DMS53 treated with DMSO at 0.1 percent for 48 hours (cell line): Measurements from ENCODE around the gene ADAT3.

Experiments used
- DNase-seq: peaks from one replicate; lab custom pipeline; 2025; ENCODE audit not compliant: unreplicated experiment; lab: John Stamatoyannopoulos, UW

ADAT3 gene

GRCh38 chr19:1912760-1913505 lies 7.7 kb downstream of the ADAT3 start:
- no peak for DNase-seq

DNA sequence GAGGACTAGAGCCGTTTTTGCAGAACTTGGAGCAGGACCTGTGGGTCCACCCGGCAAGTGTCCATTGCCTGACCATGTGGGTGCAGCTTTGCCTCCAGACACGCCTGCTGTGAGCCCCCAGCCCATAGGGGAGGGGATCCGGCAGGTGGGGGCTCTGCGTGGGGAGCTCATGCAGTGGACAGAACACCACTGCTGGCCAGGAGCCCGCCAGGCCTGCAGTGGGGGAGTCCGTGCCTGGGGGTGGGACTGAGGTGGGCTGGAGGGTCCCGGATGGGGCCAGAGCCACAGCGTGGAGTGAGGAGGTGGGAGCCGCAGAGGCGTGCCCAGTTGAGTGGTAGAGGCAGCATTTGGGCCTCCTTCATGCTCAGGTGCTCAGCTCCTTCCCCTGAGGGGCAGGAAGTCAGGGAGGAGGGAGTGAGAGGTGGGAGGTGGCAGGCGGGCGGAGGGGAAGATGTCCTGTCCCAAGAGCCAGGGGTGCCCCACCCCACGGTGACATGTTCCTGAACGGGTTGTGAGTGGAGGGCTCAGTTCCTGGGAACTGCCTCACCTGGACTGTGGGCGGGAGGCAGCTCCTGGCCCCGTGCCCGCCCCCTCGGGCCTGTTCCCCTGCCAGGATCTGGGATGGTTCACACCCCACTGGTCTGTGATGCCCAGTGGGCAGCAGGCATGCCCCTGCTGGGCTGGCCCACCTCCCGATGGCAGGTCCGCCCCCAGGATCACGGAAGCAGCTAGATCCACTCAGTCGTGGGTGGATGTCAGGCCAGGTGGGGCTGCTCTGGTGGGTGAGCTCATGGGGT lies 8.8 kb downstream of the ADAT3 start:
- no peak for DNase-seq

- DNase-seq = no peak
These were observed 9.7 kb downstream of the ADAT3 start for GRCh38 chr19:1914826-1915341.

DNA sequence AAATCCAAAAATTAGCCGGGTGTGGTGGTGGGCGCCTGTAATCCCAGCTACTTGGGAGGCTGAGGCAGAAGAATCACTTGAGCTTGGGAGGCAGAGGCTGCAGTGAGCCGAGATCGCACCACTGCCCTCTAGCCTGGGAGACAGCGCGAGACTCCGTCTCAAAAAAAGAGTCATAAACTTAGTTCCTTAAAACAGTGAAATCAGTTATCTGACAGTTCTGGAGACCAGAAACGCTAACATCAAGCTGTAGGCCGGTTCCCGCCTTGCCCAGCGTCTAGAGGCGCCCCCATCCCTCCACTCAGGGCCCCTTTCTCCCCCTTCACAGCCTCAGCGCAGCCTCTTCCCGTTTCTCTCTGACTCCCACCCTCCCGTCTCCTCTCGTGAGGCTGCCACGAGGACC lies 11.9 kb downstream of the ADAT3 start:
- no peak for DNase-seq

- no peak for DNase-seq
These were observed 12.7 kb downstream of the ADAT3 start for GRCh38 chr19:1917926-1918325.

DNA sequence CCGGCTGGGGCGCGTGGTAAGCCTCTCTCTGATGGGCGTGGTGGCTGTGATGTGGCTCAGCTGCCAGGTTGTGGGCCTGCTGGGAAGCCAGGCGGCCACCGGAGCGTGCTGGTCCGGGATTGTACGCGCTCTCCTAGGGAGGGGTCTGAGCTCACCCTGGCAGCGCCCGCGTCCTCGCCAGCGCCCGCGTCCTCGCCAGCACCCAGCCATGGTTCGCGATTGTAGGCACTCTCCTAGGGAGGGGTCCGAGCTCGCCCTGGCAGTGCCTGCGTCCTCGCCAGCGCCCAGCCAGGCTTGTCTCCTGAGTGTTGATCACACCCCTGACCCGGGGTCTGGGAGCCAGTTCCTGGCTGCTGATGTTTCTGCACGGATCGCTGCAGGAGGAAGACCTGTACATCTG lies 13.8 kb downstream of the ADAT3 start:
- DNase-seq = no peak

DNA sequence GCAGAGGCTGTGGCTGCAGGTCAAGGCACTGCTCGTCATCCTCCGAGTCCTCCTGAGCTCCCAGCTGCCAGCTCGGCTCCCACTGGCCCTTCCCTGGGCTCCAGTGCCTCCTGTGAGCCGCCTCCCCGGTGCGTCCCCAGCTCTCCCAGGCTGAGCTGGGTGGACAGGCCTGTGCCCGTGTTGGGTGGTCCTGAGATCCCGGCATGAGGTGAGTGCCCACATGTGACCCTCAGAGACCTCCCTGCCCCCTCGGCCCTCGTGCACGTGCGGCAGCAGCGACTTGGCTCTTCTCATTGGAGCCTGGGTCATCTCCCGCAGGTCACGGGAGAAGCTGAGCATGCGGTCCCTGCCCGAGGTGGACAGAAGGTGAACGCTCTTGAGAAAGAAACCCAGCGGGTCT lies 15.4 kb downstream of the ADAT3 start:
- no peak for DNase-seq

DNA sequence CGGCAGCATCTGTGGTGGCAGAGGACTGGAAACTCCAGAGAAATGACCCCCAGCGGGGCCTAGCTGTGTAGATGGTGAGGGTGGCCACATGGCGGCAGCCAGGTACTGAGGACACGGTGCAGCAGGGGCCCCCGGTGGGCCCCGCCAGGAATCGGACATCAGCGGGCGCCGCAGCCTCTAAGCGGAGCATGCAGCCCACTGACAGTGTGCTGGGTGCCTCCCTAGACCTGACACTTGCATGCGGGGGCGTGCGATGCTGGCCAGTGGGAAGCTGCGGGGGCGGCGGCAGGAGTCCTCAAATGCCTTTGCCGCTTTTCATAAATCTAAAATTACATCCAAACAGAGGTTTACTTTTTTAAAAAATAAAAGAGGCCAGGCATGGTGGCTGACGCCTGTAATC lies 16.1 kb downstream of the ADAT3 start:
- DNase-seq = no peak

DNA sequence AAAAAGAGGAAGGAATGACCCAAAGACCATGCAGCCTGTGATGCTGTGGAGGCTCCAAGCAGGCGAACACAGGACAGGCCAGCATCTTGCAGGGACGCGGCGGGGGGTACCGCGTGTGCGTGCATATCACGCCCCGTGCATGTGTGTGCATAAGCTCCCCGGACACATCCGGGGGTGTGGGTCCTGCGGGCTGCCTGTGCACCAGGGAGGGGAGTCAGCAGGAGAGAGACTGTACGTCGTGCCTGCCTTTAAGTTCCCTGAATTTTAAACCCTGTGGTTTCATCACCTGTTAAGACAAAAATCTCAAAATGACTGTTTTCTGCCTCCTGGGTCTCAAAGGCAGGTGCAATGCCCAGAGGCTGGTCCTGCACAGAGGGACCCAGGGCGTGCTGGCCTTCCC lies 16.6 kb downstream of the ADAT3 start:
- DNase-seq = no peak

- DNase-seq = no peak
These were observed 17.6 kb downstream of the ADAT3 start for GRCh38 chr19:1922803-1923202.

DNA sequence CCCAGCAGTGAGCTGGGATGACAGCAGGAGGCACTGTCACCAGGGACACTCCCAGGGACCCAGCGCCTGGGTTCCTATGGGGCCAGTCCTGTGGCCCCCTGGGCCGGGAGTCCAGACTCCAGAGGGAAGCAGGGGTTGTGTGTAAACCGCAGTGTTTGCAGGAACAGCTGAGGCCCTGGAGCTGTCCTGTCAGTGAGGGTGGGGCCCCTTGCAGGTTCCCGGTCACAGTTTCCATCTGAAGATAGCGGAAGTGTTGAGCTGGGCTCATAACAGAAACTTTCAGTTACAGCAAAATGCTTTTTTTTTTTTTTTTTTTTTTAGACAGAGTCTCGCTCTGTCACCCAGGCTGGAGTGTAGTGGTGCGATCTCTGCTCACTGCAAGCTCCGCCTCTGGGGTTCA lies 18.1 kb downstream of the ADAT3 start:
- no peak for DNase-seq

DNA sequence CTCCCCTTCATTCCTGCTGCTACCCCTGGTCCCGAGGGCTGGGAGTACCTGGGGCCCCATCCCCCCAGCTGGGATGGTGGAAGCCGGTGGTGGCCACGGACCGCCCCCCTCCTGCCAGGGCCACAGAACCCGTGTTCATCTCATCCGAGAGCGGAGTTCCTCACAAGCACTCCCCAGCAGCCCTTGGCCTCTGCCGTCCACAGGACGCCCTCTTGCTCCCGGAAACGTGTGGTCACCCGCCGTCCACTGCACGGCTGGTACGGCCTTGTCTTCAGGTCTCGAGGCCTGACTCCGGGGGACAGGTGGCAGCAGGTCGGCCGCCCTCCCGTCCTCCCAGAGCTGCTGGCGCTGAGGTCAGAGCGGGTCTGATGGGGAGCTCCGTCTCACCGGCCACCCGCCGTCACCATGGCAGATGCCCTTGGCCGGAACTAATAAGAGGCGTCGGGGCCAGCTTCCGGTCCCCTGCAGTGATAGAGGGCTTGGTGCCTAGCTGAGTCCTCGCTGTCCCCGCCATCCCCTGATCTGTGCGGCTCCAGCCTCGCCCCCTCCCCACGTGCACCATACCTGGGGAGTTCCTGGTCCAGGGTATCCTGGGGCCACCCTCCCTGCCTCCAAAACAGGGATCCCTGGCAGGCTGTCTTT lies 19.2 kb downstream of the ADAT3 start:
- no peak for DNase-seq

DNA sequence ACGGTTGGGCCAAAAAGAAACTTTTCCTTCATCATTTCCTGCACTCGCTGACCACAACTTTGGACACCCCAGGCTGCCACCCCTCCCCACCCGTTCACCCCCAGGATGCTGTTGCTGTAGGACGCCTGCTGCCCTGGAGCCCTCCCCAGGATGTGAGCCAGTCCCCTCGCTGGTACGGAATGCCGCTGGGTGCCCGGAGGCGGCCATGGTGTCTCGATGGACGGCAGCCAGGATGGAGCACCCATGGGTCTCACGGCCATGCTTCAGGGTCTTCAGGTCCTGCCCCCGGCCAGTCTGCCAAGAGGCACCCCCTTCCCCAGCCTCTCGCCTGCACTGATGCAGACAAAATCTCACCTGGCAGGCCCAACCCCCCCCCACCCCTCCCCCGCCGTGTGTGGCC lies 20.3 kb downstream of the ADAT3 start:
- no peak for DNase-seq

GRCh38 chr19:1929021-1929742 lies 24.0 kb downstream of the ADAT3 start:
- DNase-seq = peak; percentile 11

GRCh38 chr19:1931445-1931844 lies 26.2 kb downstream of the ADAT3 start:
- DNase-seq = no peak

DNA sequence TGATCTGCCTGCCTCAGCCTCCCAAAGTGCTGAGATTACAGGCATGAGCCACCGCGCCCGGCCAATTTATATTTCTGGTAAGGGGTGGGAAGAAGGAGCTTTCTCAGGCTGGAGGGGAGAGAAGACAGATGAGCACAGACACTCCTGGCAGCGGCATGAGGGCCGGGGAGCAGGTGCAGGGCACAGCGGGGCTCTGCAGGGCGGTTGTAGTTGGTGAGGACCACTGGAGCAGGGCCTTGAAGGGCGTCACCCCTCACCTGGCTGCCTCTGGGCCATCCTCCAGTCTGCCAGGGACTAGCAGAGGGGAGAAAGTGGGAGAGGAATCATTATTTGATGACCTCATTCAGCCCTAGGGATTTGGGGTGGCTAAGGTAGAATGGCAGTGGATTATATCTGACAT lies 27.2 kb downstream of the ADAT3 start:
- DNase-seq = no peak

GRCh38 chr19:1933244-1933643 lies 28.0 kb downstream of the ADAT3 start:
- no peak for DNase-seq

DNA sequence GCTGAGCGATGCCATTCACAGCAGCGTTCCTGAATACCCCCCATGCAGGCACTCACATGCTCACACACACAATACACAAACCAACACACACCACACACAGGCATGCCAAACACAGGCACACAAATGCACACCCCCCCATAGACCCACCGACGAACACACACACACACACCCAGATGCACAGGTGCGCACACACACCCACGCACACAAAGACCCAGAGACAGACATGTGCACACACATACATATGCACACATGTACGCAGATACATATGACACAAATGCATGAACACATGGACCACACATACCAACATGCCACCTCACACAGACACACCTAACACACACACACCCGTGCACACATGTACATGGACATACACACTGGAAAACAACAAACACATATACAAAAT lies 28.7 kb downstream of the ADAT3 start:
- DNase-seq = no peak

DNA sequence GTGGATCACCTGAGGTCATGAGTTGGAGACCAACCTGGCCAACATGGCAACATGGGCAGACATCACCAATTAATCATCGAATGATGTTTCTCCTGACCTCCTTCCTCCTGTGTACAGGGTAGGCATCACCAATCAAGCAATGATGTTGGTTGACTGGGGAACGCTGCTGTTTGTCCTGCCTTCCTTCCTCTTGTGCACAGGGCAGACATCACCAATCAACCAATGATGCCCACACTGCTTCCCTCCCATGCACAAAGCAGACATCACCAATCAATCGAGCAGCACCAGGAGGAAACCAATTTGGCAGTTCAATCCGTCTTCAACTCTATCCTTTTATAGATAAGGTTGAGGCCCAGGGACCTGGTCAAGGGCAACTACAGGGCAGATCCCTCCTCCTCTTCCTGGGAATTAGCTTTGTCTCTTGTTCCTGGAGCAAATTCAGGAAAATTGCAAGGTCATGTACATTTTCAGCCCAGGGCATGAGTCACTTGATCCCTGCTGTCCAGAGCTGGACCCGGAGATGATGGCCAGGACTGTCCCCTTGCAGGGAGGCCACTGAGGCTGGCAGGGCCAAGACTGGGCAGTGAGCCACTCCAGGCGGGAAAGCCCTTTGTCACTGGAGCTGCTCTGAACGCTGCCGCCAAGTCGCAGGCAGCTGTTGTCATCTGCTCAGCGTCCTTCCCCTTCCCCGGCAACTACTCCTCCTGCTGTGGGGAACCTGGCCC lies 30.4 kb downstream of the ADAT3 start:
- no peak for DNase-seq

DNA sequence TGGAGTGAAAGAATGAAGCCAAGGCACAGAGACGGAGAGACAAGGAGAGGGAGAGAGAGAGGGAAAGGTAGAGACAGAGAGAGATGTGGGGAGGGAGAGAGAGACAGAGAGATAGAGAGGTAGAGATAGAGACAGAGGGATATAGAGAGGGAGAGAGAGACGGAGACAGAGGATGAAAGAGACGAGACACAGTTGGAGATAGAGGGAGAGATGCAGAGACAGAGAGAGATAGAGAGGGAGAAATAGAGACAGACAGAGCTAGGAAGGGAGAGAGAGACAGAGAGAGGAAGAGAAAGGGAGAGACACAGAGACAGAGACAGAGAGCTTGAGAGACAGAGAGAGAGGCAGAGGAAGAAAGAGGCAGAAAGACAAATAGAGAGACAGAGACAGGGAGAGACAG lies 31.2 kb downstream of the ADAT3 start:
- no peak for DNase-seq
